Pancreas (tissue), 10 donors: ENCODE results near the gene THSD7A. TPM values are rescaled to one million over a fixed set of nuclear protein-coding genes. Genes with fewer than 3 reads are reported as not detected.

Experiments
- ATAC-seq, 4 donors: fragments of 200-7000 bp; cut with Tn5 transposase; one replicate each; pipeline versions ENCODE4 v1.8.0 to v1.9.1; 2020; ENCODE audit warnings: mild to moderate bottlenecking in 4 of 4, moderate library complexity in 4 of 4
- DNase-seq, 6 donors: peaks; one replicate each; pipeline ENCODE4 v3.0.0-alpha.2; 2020
- FAIRE-seq: peaks from 2 replicates; lab custom pipeline; 2012; peaks lifted over from hg19 to GRCh38; lab: Jason Lieb, UNC
- H3K27ac ChIP-seq, 4 donors: fragments of 200-600 bp; sonication (generic); 1 replicate in 3 of 4; 2 replicates in 1 of 4; pipeline versions ENCODE4 v1.5.0 to v1.8.0; 2020
- H3K27me3 ChIP-seq, 4 donors: fragments of 200-600 bp; one replicate each; pipeline ENCODE4 v1.8.0; 2021
- H3K36me3 ChIP-seq, 3 donors: fragments of 200-600 bp; sonication (generic) in 1 of 3; one replicate each; pipeline versions ENCODE4 v1.5.0 to v1.8.0; 2020 to 2021
- H3K4me1 ChIP-seq, 3 donors: fragments of 200-600 bp; one replicate each; pipeline ENCODE4 v1.8.0; 2021
- H3K4me3 ChIP-seq, 4 donors: fragments of 200-600 bp; sonication (generic) in 2 of 4; one replicate each; pipeline versions ENCODE4 v1.5.0 to v1.8.0; 2020 to 2021
- H3K9me3 ChIP-seq, 4 donors: fragments of 200-600 bp; one replicate each; pipeline ENCODE4 v1.8.0; 2021
- CTCF ChIP-seq, 4 donors: fragments of 200-600 bp; sonication (generic) in 3 of 4; IDR thresholded peaks; one replicate each; pipeline versions ENCODE4 v1.5.0 to v1.8.0; 2021; ENCODE audit warnings: antibody characterized with exemption in 4 of 4
- WGBS, 2 donors: extraction: QIAGEN DNeasy Blood & Tissue Kit; methylation state at CpG; one replicate each; pipeline ENCODE4 v1.1.7; 2013; 5-methylcytosine and 5-hydroxymethylcytosine counted together
- intact Hi-C, 3 donors: fragments of 100-400 bp; cut with DNase I; formaldehyde crosslinking; loops; one replicate each; pipeline versions ENCODE4 v1.11.1 to v1.14.2; 2022
- polyA plus RNA-seq, 2 donors: library from polyadenylated mRNA; stranded (reverse); fragments of 200-250 nt; gene quantifications; one replicate each; pipeline ENCODE4 v1.2.3, GENCODE V29; 2013
- total RNA-seq, 6 donors: library from RNA; stranded (reverse); fragmentation: NEBNext Ultra II Directional in 4 of 6; extraction: Animal tissue kit (Norgen Biotek cat#: 25700) in 4 of 6; gene quantifications; one replicate each; pipeline versions ENCODE4 v1.2.1 to v1.2.4, GENCODE V29; 2021 to 2023
- donor health status: healthy with polysubstance abuse.
- donor health status: DM: no; HTN: no; CAD: no; lungs with moderate emphysema.
- donor health status: DM: no; HTN: no; CAD: no.
- donor health status: control.
- donor health status: control.
- donor health status: Bipolar disorder and iron deficiency.
- donor health status: DM: yes; HTN: yes; CAD: no.
- donor health status: DM: no; HTN: no; CAD: no.
- donor health status: DM: no; HTN: no; CAD: no.
- donor health status: DM: yes; HTN: yes; CAD: no.

THSD7A gene
- total and polyA plus RNA-seq, 8 donors: 0.30 to 3.7 (median 0.90) TPM

- DNase-seq (no peak), ATAC-seq (no peak), FAIRE-seq (no peak)
- Histone ChIP-seq H3K4me3 (no peak overlapping the region), H3K4me1 (no peaks in the 10 kb centered on the region), H3K9me3 (no peaks in the 10 kb centered on the region), H3K27me3 (no peaks in the 10 kb centered on the region), H3K27ac (no peak overlapping the region), H3K36me3 (no peaks in the 10 kb centered on the region)
- no peak for TF ChIP-seq CTCF (IDR thresholded peaks at IDR 0.05)
- intact Hi-C loops: no loop called here
Observed at GRCh38 chr7:11434366-11434765, 397.6 kb downstream of the THSD7A start.

GRCh38 chr7:11430841-11431240 lies 401.2 kb downstream of the THSD7A start:
- no peak overlapping the region for H3K27ac ChIP-seq
- no peaks in the 10 kb centered on the region for H3K36me3 ChIP-seq
- intact Hi-C loops: no loop called here
- no peaks in the 10 kb centered on the region for H3K9me3 ChIP-seq
- H3K27me3 ChIP-seq: no peaks in the 10 kb centered on the region
- WGBS, 2 donors: 82 to 84% methylated on average over 1 of the region's 1 CpG
- FAIRE-seq (no peak), DNase-seq (no peak), ATAC-seq (no peak)
- H3K4me1 ChIP-seq: no peaks in the 10 kb centered on the region
- H3K4me3 ChIP-seq: no peak overlapping the region
- TF ChIP-seq CTCF (IDR thresholded peaks at IDR 0.05): no peak

GRCh38 chr7:11430112-11430511 lies 401.9 kb downstream of the THSD7A start:
- ATAC-seq: no peak
- no peak for FAIRE-seq
- no peaks in the 10 kb centered on the region for H3K9me3 ChIP-seq

GRCh38 chr7:11428877-11429581 lies 403.0 kb downstream of the THSD7A start:
- intact Hi-C loops: loop anchor here in 1 of 3 donors (10.0 kb wide), 1 partner anchor 896 kb away; no protein-coding TSS in a partner anchor

More at GRCh38 chr7:11430112-11430511, 401.9 kb downstream of the THSD7A start:
- intact Hi-C loops: no loop called here
- H3K4me3 ChIP-seq: no peak overlapping the region
- no peak for DNase-seq
- no peak for TF ChIP-seq CTCF (IDR thresholded peaks at IDR 0.05)
- H3K27me3 ChIP-seq: no peaks in the 10 kb centered on the region
- no peaks in the 10 kb centered on the region for H3K4me1 ChIP-seq
- no peaks in the 10 kb centered on the region for H3K36me3 ChIP-seq
- WGBS, 2 donors: 38 to 46% methylated on average over 2 of the region's 2 CpGs
- no peak overlapping the region for H3K27ac ChIP-seq

More at GRCh38 chr7:11428877-11429581, 403.0 kb downstream of the THSD7A start:
- H3K4me1 ChIP-seq: no peaks in the 10 kb centered on the region
- TF ChIP-seq CTCF (IDR thresholded peaks at IDR 0.05): no peak
- no peak overlapping the region for H3K4me3 ChIP-seq
- WGBS, 2 donors: 88 to 91% methylated on average over 6 of the region's 6 CpGs
- no peak for ATAC-seq
- H3K27ac ChIP-seq: no peak overlapping the region
- DNase-seq: no peak
- H3K36me3 ChIP-seq: no peaks in the 10 kb centered on the region
- no peaks in the 10 kb centered on the region for H3K9me3 ChIP-seq
- no peak for FAIRE-seq
- H3K27me3 ChIP-seq: no peaks in the 10 kb centered on the region
